Measurements from ENCODE around the gene ACBD4. TPM values are rescaled to one million over a fixed set of nuclear protein-coding genes. Genes with fewer than 3 reads are reported as not detected.
A peak's percentile ranks its signal among the peaks of the same experiment; 100 is the strongest.

Gene ACBD4
- total and polyA plus RNA-seq, 2 of the 13 experiments (the other 11 are each of a cell fraction or from before 2014, with no cell fraction given), result 16.1 to 26.9 TPM

GRCh38 chr17:45146890-45147580 is 11.5 kb downstream of the ACBD4 start (continued):
- TF ChIP-seq ZNF382 (CRISPR knock-in tag; IDR thresholded peaks at IDR 0.05; ENCODE audit: borderline replicate concordance) (no peak), SRSF1 (optimal IDR thresholded peaks at IDR 0.05; ENCODE audit: low read depth, low read length) (peak; percentile 78), AHDC1 (CRISPR knock-in tag; IDR thresholded peaks at IDR 0.05; ENCODE audit: borderline replicate concordance) (no peak), HNF1B (CRISPR knock-in tag; IDR thresholded peaks at IDR 0.05) (no peak), ZNF589 (CRISPR knock-in tag; conservative IDR thresholded peaks at IDR 0.05) (no peak), ZBTB38 (CRISPR knock-in tag; IDR thresholded peaks at IDR 0.05) (peak; percentile 42; the same call in 1 of the 2 replicates), ZNF782 (CRISPR knock-in tag; IDR thresholded peaks at IDR 0.05; ENCODE audit: borderline replicate concordance) (0 out of 2 replicates have a peak, but pooled peaks have one; percentile 68), ZFP1 (CRISPR knock-in tag; IDR thresholded peaks at IDR 0.05) (0 out of 2 replicates have a peak, but pooled peaks have one; percentile 7), ZNF724P (CRISPR knock-in tag; IDR thresholded peaks at IDR 0.05; ENCODE audit: borderline replicate concordance) (peak; percentile 76; the same call in 1 of the 2 replicates), TBP (CRISPR knock-in tag; IDR thresholded peaks at IDR 0.05) (no peak), BRF2 (CRISPR knock-in tag; IDR thresholded peaks at IDR 0.05) (no peak), HCFC1 (IDR thresholded peaks at IDR 0.05; ENCODE audit: low read depth, low read length) (no peak), SOX5 (CRISPR knock-in tag; IDR thresholded peaks at IDR 0.05; ENCODE audit: borderline replicate concordance) (no peak), ZFP82 (CRISPR knock-in tag; IDR thresholded peaks at IDR 0.05; ENCODE audit: borderline replicate concordance) (no peak), IRF1 (CRISPR knock-in tag; IDR thresholded peaks at IDR 0.05; ENCODE audit: low read depth) (no peak), SMAD9 (CRISPR knock-in tag; IDR thresholded peaks at IDR 0.05) (no peak), ZNF34 (CRISPR knock-in tag; IDR thresholded peaks at IDR 0.05; ENCODE audit: borderline replicate concordance) (no peak; the same call in 1 of the 2 replicates), ZNF260 (CRISPR knock-in tag; IDR thresholded peaks at IDR 0.05; ENCODE audit: borderline replicate concordance, low read depth) (no peak), ZNF362 (CRISPR knock-in tag; IDR thresholded peaks at IDR 0.05; ENCODE audit: borderline replicate concordance) (no peak)
